Measurements from ENCODE around the gene HPGD. TPM values are rescaled to one million over a fixed set of nuclear protein-coding genes. Genes with fewer than 3 reads are reported as not detected.

HPGD gene
- total RNA-seq, result 134 TPM

DNA sequence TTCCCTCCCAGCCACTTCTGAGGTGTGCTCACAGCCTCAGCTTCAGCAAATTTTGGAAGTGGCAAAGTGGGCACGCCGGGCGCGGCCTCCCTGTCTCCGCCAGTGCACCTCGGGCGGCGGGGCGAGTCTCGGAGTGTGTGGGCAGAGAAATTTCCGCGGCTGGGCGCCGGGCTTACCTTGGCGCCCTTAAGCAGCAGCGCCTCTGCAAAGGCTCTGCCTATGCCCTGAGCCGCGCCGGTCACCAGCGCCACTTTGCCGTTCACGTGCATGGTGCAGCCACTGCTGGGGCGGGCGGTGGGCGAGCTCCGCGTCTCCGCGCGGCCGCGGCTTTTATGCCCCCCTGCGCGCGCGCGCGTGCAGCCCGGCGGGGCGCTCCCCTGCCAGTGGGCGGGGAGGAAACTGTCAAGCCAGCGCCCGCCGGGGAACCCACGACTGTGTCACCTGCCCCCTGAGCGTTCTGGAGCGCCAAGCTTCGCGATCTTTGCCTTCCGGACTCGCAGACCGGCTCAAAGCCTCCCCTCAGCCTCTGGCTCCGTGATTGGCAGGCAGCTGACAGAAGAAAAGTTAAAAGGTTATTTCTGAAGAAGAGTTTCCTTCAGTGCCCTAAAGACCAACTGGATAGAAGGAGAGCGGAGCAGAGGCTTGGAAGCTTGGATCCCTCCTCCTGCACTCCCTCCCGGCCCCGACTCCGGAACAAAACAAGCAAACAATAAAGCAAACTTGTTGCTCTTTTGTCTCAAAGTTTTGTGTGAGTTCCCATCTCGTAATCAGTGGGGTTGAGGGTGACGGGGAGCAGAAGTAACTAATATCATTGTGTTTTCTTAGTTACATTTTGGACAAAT is at the start of gene HPGD:
Gene HPGD, minus strand, starts transcription at position 306 of the 842 bp plus-strand sequence. Its CDS starts 37 bp downstream, at position 269.
- intact Hi-C loops (cut with DNase I), result no loop called here
- peak within 1 kb of the TSS; percentile 59 for H3K27ac ChIP-seq

DNA sequence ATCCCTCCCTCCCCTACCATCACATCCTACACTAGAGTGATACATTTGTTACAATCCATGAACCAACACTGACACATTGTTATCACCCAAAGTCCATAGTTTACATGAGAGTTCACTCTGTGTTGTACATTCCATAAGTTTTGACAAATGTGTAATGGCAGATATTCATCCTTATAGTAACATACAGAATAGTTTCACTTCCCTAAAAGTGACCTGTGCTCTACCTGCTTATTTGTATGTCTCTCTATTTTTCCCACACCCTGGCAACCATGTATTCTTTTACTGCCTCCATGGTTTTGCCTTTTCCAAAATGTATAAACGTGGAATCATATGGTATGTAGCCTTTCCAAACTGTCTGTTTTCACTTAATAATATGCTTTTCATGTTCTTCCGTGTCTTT is 42.2 kb upstream of the HPGD start:
- no peak for TF ChIP-seq POLR2AphosphoS5 (IDR thresholded peaks at IDR 0.05; ENCODE audit: insufficient read depth in 1 of 2, low read depth in 1 of 2)
- TF ChIP-seq, protein P1, sequence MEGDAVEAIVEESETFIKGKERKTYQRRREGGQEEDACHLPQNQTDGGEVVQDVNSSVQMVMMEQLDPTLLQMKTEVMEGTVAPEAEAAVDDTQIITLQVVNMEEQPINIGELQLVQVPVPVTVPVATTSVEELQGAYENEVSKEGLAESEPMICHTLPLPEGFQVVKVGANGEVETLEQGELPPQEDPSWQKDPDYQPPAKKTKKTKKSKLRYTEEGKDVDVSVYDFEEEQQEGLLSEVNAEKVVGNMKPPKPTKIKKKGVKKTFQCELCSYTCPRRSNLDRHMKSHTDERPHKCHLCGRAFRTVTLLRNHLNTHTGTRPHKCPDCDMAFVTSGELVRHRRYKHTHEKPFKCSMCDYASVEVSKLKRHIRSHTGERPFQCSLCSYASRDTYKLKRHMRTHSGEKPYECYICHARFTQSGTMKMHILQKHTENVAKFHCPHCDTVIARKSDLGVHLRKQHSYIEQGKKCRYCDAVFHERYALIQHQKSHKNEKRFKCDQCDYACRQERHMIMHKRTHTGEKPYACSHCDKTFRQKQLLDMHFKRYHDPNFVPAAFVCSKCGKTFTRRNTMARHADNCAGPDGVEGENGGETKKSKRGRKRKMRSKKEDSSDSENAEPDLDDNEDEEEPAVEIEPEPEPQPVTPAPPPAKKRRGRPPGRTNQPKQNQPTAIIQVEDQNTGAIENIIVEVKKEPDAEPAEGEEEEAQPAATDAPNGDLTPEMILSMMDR (IDR thresholded peaks at IDR 0.05), result no peak
- no peak for TF ChIP-seq POLR2A (IDR thresholded peaks at IDR 0.05)
- Histone ChIP-seq H3K27me3 (no peaks in the 10 kb centered on the region), H3K9me3 (no peaks in the 10 kb centered on the region), H3K36me3 (no peaks in the 10 kb centered on the region), H3K4me3 (no peak overlapping the region), H3K4me1 (no peaks in the 10 kb centered on the region), H3K27ac (no peak overlapping the region)
- intact Hi-C loops (cut with DNase I), result no loop called here
- DNase-seq (ENCODE audit: extremely low spot score in 2 of 2), result no peak

More for the DNA sequence above, at the start of gene HPGD:
- Histone ChIP-seq H3K4me1 (peaks cover 25% of the 10 kb centered on the region), H3K9me3 (no peaks in the 10 kb centered on the region), H3K27me3 (no peaks in the 10 kb centered on the region), H3K4me3 (peak within 1 kb of the TSS; percentile 58 to 59), H3K36me3 (no peaks in the 10 kb centered on the region)
- DNase-seq (ENCODE audit: extremely low spot score in 2 of 2), result no peak
- TF ChIP-seq POLR2AphosphoS5 (IDR thresholded peaks at IDR 0.05; ENCODE audit: insufficient read depth in 1 of 2, low read depth in 1 of 2), result peak in 1 of 2 donors; percentile 48
- TF ChIP-seq, protein P1 (IDR thresholded peaks at IDR 0.05), result no peak
- peak in 1 of 2 donors; percentile 10 for TF ChIP-seq POLR2A (IDR thresholded peaks at IDR 0.05)

DNA sequence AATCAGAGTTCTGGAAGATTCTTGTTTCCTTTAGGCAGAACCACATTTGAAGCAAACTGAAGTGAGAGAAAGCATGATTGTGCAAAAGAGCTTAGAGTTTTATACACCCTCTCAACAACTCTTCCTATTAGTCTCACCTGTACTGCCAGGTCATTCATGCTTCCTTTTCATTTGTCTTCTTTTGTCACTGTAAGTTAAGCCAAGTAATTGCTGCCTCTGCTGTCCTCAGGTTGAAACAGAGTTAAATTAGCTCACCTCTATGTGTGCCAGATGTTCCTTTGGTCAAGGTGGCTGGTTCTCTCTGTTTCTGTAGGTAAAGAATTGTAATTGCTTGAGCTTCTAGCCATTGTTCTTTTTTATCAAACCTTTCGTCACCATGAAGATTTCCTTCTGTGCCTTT is 41.1 kb upstream of the HPGD start:
- Histone ChIP-seq H3K4me1 (no peaks in the 10 kb centered on the region), H3K4me3 (no peak overlapping the region), H3K9me3 (no peaks in the 10 kb centered on the region), H3K27me3 (no peaks in the 10 kb centered on the region), H3K27ac (no peak overlapping the region), H3K36me3 (no peaks in the 10 kb centered on the region)
- TF ChIP-seq POLR2A (IDR thresholded peaks at IDR 0.05), result no peak
- TF ChIP-seq POLR2AphosphoS5 (IDR thresholded peaks at IDR 0.05; ENCODE audit: insufficient read depth in 1 of 2, low read depth in 1 of 2), result no peak
- TF ChIP-seq, protein P1 (IDR thresholded peaks at IDR 0.05), result no peak
- intact Hi-C loops (cut with DNase I), result no loop called here
- DNase-seq (ENCODE audit: extremely low spot score in 2 of 2), result no peak

DNA sequence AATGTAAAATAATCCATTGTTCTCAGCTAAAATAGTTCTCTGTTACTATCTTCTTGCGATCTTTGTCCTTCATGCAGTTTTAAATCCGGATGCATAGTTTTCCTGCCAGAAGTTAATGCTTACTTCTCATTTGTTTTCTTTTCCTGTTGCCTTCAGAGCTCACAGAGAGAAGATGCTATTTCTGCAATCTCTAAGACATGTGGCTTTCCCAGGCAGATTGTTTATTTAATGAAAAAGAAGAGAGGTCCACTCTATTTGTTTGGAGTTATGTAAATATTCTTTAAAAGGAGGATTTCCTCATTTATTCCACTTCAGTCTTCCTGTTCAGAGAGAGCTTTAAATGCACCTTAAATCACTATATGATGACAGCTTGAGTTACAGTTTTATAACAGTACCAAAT is 39.3 kb upstream of the HPGD start:
- intact Hi-C loops (cut with DNase I), result no loop called here
- Histone ChIP-seq H3K9me3 (no peaks in the 10 kb centered on the region), H3K4me3 (no peak overlapping the region), H3K36me3 (no peaks in the 10 kb centered on the region), H3K4me1 (no peaks in the 10 kb centered on the region), H3K27me3 (no peaks in the 10 kb centered on the region), H3K27ac (no peak overlapping the region)
- DNase-seq (ENCODE audit: extremely low spot score in 2 of 2), result no peak
- no peak for TF ChIP-seq POLR2A (IDR thresholded peaks at IDR 0.05)
- TF ChIP-seq, protein P1 (IDR thresholded peaks at IDR 0.05), result no peak
- no peak for TF ChIP-seq POLR2AphosphoS5 (IDR thresholded peaks at IDR 0.05; ENCODE audit: insufficient read depth in 1 of 2, low read depth in 1 of 2)

DNA sequence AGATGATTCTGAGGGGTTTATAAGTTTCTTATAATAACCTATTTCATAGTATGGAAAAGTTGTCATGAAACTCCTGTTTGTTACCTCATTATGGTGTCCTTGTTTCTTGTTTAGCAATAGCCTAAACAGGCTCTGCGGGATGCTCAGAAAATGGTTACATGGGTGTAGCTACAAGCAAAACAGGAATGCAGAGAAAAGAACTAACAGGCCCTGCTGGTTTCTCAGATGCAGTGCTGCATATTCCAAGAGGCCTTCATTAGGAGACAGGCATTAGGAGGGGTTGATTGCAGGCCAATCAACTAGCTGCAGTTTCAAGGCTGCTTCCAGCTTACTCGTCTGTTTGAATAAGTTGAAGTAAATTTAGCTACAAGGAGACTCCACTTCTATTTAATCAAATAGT is 37.6 kb upstream of the HPGD start:
- DNase-seq (ENCODE audit: extremely low spot score in 2 of 2), result no peak
- intact Hi-C loops (cut with DNase I), result no loop called here
- no peaks in the 10 kb centered on the region for H3K27me3 ChIP-seq
- no peak overlapping the region for H3K27ac ChIP-seq
- H3K4me3 ChIP-seq, result no peak overlapping the region
- H3K4me1 ChIP-seq, result no peaks in the 10 kb centered on the region
- TF ChIP-seq POLR2AphosphoS5 (IDR thresholded peaks at IDR 0.05; ENCODE audit: insufficient read depth in 1 of 2, low read depth in 1 of 2), result peak in 1 of 2 donors; percentile 28
- TF ChIP-seq, protein P1 (IDR thresholded peaks at IDR 0.05), result no peak
- H3K9me3 ChIP-seq, result no peaks in the 10 kb centered on the region
- no peaks in the 10 kb centered on the region for H3K36me3 ChIP-seq
